ENCODE measurements around the gene NUP58. TPM values are rescaled to one million over a fixed set of nuclear protein-coding genes. Genes with fewer than 3 reads are reported as not detected.

Gene NUP58
- total and polyA plus RNA-seq, 2 experiments from 2014 or later: 27.6 to 91.8 TPM

DNA sequence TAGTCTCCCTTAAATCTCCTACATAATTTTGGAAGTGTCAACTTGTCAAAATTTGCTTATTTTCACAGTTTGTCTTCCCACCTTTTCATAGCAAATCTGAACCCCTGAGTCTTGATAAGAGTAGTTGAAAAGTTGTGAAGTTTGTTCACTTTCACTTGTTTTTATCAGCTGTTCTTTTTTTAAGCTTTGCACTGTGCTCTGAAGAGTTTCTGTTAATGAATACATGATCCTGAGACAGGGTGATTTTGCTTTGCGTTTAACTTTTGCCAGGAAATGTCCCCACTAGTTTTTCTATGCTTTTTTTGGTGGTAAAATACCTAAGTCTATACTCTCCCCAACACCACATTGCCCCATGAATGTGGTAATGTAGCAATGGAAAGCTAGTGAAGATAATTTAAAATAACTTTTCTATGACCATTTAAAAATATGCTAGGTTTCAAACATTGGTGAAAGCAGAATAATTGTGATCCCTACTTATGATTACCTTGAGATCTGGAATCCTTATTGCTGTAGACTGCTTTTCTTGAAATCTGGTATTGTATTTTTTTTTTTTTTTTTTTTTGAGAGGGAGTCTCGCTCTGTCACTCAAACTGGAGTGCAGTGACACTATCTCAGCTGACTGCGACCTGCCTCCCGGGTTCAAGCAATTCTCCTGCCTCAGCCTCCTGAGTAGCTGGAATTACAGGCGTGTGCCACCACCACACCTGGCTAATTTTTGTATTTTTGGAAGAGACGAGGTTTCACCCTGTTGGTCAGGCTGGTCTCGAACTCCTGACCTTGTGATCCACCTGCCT lies 5.4 kb downstream of the NUP58 start (continued):
- no peak for TF ChIP-seq REST (IDR thresholded peaks at IDR 0.05; ENCODE audit: unreplicated experiment)
- TF ChIP-seq, protein P1, sequence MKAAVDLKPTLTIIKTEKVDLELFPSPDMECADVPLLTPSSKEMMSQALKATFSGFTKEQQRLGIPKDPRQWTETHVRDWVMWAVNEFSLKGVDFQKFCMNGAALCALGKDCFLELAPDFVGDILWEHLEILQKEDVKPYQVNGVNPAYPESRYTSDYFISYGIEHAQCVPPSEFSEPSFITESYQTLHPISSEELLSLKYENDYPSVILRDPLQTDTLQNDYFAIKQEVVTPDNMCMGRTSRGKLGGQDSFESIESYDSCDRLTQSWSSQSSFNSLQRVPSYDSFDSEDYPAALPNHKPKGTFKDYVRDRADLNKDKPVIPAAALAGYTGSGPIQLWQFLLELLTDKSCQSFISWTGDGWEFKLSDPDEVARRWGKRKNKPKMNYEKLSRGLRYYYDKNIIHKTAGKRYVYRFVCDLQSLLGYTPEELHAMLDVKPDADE (IDR thresholded peaks at IDR 0.05): no peak
- no peak for TF ChIP-seq ZNF114 (CRISPR knock-in tag; IDR thresholded peaks at IDR 0.05)
- no peak for TF ChIP-seq EZH2 (IDR thresholded peaks at IDR 0.05; ENCODE audit: low read depth, unreplicated experiment)
- TF ChIP-seq NANOG (IDR thresholded peaks at IDR 0.05; ENCODE audit: borderline replicate concordance): no peak

DNA sequence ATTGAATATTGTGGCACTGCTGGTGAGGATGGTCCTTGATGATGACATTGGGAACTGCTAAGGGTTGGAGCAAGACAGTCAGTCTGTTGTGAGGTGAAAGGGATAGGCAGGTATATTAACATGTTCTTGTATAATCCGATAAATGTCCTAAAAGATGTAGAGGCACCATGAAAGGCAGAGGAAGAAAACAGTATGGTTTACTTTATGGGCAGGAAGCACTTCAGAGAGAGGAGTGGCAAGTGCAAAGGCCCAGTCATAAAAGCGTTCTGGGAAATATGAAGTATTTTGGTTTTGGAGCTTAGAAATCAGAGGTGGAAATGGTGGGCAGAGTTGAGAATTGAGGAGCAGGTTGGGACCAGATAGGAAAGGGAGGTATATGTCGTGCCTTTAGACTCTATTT lies 9.5 kb downstream of the NUP58 start:
- Mint-ChIP-seq H3K27me3 (ENCODE audit: insufficient read depth, low read depth, poor library complexity) (peaks cover 1% of the 10 kb centered on the region), H3K4me1 (no peaks in the 10 kb centered on the region), H3K4me3 (no peak overlapping the region), H3K36me3 (ENCODE audit: low read depth) (peaks cover 66% of the 10 kb centered on the region), H3K27ac (no peak overlapping the region), H3K9me3 (no peaks in the 10 kb centered on the region)
- H2AFZ ChIP-seq: no peak overlapping the region
- H4K20me1 ChIP-seq (replicated peaks; ENCODE audit: insufficient read depth): peaks cover 3% of the 10 kb centered on the region
- H3K4me1 ChIP-seq (ENCODE audit: insufficient read depth): no peaks in the 10 kb centered on the region
- no peaks in the 10 kb centered on the region for H3K27me3 ChIP-seq (ENCODE audit: insufficient read depth)
- H3K27ac ChIP-seq (ENCODE audit: low read depth): no peak overlapping the region
- H3K9me2 ChIP-seq (ENCODE audit: insufficient read depth): no peaks in the 10 kb centered on the region
- peaks cover 45% of the 10 kb centered on the region for H3K36me3 ChIP-seq (ENCODE audit: insufficient read depth)
- no peak overlapping the region for H3K4me2 ChIP-seq
- H3K79me2 ChIP-seq (replicated peaks; ENCODE audit: insufficient read depth): peaks cover 27% of the 10 kb centered on the region
- ATAC-seq: no peak
- no peaks in the 10 kb centered on the region for H3F3A ChIP-seq (replicated peaks; ENCODE audit: low read depth)
- H3K4me3 ChIP-seq: no peak overlapping the region
- DNase-seq (ENCODE audit: low spot score): no peak
- TF ChIP-seq REST (IDR thresholded peaks at IDR 0.05; ENCODE audit: unreplicated experiment) (no peak), CREB1 (CRISPR knock-in tag; IDR thresholded peaks at IDR 0.05; ENCODE audit: low read depth) (no peak), EZH2 (IDR thresholded peaks at IDR 0.05; ENCODE audit: low read depth, unreplicated experiment) (no peak), CTCF (conservative IDR thresholded peaks at IDR 0.05; ENCODE audit: low read depth in 2 of 2) (no peak), STAT1 (IDR thresholded peaks at IDR 0.05; ENCODE audit: unreplicated experiment) (no peak)

Data from GM23338 (cell line).